LNCaP clone FGC (cell line): ENCODE data around the gene ANKRD13D.

ENCODE experiments used
- DNase-seq: peaks from one replicate; pipeline ENCODE4 v3.0.0-alpha.2; 2011; ENCODE audit warnings: low read depth
- H3K4me3 ChIP-seq: 2 replicates; pipeline ENCODE4 v1.5.1; 2011; ENCODE audit warnings: mild to moderate bottlenecking, low read depth, low read length, control low read depth
- CTCF ChIP-seq: IDR thresholded peaks from 2 replicates; pipeline ENCODE4 v1.5.1; 2012; ENCODE audit warnings: mild to moderate bottlenecking; ENCODE audit not compliant: control insufficient read depth, insufficient read depth; ENCODE audit errors: extremely low read depth

ANKRD13D gene

GRCh38 chr11:67266449-67267187 lies 22.5 kb upstream of the ANKRD13D start, which contains the start of gene GRK2:
TSS of gene GRK2 (plus strand) at chr11:67266473. CDS start at chr11:67266700, 227 bp downstream.
- no peak for TF ChIP-seq CTCF
- DNase-seq = no peak

GRCh38 chr11:67267188-67268080 lies 21.7 kb upstream of the ANKRD13D start:
- DNase-seq = no peak
- TF ChIP-seq CTCF = no peak
- peak overlapping the region; percentile 94 for H3K4me3 ChIP-seq

More at GRCh38 chr11:67266449-67267187, 22.5 kb upstream of the ANKRD13D start, which contains the start of gene GRK2:
- peak within 1 kb of the TSS; percentile 94 for H3K4me3 ChIP-seq

GRCh38 chr11:67268081-67268961 lies 20.8 kb upstream of the ANKRD13D start:
- TF ChIP-seq CTCF = no peak
- H3K4me3 ChIP-seq = peak overlapping the region; percentile 94
- DNase-seq = no peak

GRCh38 chr11:67268962-67269268 lies 20.2 kb upstream of the ANKRD13D start:
- no peak for TF ChIP-seq CTCF
- H3K4me3 ChIP-seq = no peak overlapping the region
- no peak for DNase-seq

GRCh38 chr11:67269401-67270255 lies 19.5 kb upstream of the ANKRD13D start:
- TF ChIP-seq CTCF = no peak
- H3K4me3 ChIP-seq = peak overlapping the region; percentile 48
- DNase-seq = peak; percentile 68
